Inflammatory macrophage treated with lipopolysaccharide for 4 hours (primary cell): Measurements from ENCODE around the gene HAUS1.
"Not testable (repeated sequence)": the region's sequence is repeated elsewhere in the genome, so short reads cannot be mapped to it uniquely, and the experiment has no call there.

Experiments
- DNase-seq: peaks from one replicate; pipeline ENCODE4 v3.0.0-alpha.2; 2020

Gene HAUS1

GRCh38 chr18:46095532-46095931 lies 8.7 kb upstream of the HAUS1 start:
- no peak for DNase-seq

DNA sequence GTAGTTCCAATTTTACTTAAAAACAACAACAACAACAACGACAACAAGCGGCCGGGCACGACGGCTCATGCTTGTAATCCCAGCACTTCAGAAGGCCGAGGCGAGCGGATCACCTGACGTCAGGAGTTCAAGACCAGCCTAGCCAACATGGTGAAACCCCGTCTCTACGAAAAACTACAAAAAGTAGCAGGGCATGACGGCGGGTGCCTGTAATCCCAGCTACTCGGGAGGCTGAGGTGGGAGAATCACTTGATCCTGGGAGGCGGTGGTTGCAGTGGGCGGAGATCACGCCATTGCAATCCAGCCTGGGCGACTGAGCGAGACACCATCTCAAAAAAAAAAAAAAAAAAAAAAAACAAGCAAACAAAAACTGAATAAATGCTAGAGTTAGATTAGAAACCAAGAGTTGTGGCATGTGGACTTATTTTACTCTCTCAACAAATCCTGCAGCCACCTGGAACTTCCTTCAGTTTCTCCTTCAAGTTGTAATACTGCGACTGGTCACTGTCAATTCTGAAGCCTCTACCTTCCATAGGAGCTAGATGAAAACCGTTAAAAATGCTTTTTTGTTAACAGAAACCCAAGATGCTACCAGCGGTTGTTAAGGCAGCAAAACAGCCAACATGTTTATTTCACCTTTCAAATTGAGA lies 7.4 kb upstream of the HAUS1 start:
- peak; percentile 3 for DNase-seq

- DNase-seq: no peak
Measured at GRCh38 chr18:46097431-46097800, 6.8 kb upstream of the HAUS1 start.

DNA sequence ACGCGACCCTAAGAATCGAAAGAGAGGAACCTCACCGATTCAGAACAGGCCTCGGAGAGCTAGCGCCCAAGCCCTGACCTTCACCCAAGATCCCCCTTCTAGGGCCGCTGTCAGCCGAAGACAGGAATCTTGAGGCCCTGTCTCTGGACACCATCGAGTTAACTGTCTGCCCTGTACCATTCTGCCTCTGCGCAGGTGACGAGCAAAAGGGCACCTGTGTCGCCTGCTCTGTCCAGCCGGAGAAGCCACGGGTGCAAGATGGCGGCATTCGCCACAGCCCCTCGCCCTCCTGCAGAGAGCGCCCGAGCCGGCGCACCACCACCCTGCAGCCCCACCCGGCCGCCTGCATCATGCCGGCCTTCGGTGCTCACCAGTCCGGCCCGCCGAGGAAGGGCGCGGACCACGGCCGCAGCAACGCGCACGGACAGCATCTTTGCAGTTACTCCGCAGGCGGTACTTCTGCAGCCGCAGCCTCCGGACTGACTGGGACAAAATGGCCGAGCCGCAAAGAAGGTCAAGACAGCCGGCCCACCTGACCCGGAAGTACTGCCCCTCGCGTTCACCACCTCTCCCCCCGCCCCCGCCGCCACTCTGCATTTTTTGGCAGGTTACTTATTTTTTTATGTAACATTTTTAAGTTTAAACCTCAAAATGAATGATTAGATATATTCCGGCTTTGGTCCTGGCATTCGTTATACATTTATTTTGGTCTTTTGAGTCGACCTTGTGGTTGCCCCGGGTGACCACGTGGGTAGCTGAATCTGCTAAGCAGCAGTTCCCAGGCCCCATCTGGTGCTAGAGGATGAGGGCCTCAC lies 6.2 kb upstream of the HAUS1 start, which contains the start of gene ATP5F1A:
Gene ATP5F1A (minus strand): TSS at position 496 of the 815 bp plus-strand sequence. CDS start 65 bp downstream, at position 431.
- DNase-seq: peak; percentile 85

DNA sequence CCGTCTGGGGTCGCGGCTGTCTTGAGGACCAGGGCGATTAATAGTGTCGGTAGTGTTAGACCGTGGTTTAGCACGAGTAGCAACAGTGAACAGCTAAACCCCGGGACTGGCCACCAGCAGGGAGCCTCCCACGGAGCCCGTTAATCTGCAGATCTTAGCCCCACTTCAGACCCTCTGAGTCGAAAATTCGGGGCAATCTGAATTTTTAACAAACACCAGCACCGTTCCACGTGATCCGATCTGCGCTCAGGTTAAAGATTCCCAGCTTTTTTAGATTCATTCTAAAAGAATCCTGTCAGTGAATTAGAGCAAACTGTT lies 5.6 kb upstream of the HAUS1 start:
- DNase-seq: no peak

DNA sequence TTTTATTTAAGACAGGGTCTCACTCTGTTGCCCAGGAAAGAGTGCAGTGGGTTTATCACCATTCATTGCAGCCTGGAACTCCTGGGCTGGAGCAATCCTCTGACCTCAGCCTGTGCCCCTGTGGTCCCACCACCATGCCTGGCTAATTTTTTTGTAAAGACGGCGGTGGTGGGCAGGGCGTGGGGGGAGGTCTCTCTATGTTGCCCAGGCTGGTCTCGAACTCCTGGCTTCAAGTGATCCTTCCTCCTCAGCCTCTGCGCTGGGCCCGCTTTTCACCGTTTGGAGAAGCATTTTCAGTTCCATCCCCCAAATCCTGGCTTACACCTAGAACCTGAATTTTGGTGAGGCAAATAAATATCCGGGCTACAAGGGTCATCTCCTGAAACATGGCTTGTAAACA lies 4.7 kb upstream of the HAUS1 start:
- no peak for DNase-seq

DNA sequence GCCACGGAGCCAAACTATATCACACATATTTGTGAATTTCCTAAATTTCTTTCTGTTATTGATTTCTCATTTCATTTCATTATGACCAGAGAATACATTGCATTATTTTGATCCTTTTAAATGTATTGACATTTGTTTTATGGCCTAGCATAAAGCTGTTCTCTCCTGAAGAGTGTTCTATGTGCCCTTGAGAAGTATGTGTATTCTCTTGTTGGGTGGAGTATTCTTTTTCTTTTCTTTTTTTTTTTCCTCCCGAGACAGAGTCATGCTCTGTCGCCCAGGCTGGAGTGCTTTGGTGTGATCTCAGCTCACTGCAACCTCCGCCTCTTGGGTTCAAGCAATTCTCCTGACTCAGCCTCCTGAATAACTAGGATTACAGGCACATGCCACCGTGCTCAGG lies 5.2 kb downstream of the HAUS1 start:
- DNase-seq: no peak

GRCh38 chr18:46110406-46110805 lies 6.2 kb downstream of the HAUS1 start:
- DNase-seq: no peak

DNA sequence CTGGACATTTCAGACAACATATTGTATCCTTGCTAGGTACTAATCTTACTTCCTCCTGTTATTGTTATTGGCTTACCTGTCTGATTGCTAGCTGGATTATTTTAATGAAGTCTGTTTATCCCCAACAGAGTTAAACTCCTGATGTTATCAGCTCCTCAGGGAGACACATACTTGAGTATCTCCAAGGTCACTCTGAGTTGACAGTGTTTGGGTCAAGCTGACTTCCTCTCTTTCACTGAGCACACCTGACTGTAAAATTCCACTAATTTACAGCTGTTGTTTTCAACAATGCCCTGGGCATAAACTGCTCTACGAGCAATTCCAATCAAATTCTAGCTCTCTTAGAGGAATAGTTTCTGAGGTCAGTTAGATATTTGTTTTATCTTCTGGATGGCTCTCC lies 9.6 kb downstream of the HAUS1 start:
- no peak for DNase-seq

GRCh38 chr18:46126625-46127024 lies 22.4 kb downstream of the HAUS1 start:
- DNase-seq: not testable (repeated sequence)

GRCh38 chr18:46130061-46130460 lies 25.9 kb downstream of the HAUS1 start:
- DNase-seq: no peak

DNA sequence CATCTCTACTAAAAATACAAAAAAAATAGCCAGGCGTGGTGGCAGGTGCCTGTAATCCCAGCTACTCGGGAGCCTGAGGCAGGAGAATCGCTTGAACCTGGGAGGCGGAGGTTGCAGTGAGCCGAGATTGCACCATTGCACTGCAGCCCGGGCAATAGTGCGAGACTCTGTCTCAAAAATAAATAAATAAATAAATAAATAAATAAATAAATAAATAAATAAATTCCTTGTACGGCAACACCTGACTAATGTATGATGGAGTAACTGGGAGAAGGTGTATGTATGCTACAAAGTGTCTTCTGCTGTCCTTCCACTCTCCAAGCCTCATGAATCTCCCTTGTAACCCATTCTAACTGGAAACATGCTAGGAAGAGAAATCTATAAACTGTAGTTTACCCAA lies 26.4 kb downstream of the HAUS1 start:
- not testable (repeated sequence) for DNase-seq

DNA sequence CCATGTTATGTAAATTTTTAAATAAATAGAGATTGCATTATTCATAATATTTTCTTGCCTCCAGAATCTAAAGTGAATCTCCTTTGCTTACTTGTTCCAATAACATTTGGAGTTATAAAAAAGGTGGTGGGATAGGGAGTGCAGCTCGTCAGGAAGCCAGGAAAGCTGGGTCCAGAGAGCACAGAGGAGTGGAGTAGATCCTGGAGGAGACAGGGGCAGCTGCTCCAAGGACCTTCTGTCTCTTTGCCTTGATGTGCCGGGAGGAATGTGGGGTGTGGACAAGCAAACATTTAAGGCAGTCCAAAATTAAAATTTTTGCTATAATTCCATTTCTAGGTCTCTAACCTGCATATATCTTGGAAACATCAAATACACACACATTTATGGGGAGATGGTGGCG lies 29.3 kb downstream of the HAUS1 start:
- DNase-seq: no peak

DNA sequence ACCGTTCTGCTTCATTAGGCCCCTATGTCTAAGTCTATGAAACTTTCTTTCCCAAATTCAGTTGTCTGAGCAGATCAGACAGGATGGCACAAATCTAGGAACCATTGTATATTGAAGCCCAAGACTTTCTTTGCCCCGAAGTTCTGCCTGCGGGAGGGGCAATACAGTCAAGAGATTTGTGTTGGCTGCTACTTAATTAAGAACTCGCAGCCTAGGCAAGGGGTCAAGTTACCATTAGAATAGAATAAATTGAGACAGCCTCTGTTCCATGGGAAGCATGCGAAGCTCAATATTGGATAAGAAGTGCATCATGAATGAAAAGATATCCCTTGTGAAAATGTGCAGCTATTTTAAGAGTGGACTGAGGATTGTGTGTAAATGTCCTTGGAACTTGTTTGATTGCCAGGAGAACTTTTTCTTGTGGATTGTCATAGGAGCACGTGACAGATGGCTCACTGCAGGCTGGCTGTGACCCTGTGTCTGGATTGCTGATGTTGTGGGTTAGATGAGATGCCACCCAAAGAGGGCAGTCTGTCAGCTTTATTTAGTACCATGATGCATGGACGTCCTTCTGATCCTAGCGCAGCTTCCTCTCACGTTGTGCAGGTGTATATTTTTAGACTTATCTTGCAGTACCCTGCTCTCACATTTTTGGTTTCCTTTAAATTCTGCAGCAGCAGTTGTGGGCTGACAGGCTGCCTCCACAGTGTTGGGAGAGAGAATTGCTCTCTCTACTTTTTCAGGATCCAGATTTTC lies 30.9 kb downstream of the HAUS1 start:
- DNase-seq: no peak

GRCh38 chr18:46140173-46140572 lies 36.0 kb downstream of the HAUS1 start:
- no peak for DNase-seq

DNA sequence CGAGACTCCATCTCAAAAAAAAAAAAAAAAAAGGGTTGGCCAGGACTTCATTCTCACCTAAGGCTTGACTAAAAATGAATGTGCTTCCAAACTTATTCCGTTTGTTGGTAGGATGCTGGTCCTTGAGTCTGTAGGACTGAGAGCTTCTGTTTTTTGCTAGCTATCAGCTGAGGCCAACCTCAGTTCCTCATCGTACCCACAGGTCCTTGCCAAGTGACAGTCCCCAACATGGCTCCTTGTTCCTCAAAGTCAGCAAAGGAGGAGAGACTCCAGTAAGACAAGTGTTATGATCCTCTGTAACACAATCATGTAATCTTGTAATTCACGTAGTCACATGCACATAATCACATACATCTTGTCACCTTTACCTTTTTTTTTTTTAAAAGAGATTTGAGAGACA lies 37.0 kb downstream of the HAUS1 start:
- DNase-seq: peak; percentile 7

GRCh38 chr18:46148810-46149209 lies 44.6 kb downstream of the HAUS1 start:
- DNase-seq: peak; percentile 57

DNA sequence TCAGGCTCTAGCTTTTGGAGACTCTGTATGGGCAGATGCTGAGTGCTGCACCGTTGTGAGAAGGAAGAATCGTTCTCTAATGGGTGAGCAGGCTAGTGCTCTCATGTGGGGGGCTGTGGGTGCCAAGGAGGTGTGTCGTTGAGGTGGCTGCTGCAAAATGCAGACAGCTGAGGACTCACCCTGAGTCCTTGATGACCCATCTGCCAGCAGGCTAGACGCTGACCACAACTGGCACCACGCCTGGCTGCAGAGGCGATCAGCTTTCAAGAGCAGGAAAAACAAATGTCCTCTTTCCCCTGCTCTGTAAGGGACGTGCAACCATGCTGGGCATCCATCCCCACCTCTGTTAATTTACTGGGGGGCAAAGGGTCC lies 48.2 kb downstream of the HAUS1 start:
- no peak for DNase-seq

DNA sequence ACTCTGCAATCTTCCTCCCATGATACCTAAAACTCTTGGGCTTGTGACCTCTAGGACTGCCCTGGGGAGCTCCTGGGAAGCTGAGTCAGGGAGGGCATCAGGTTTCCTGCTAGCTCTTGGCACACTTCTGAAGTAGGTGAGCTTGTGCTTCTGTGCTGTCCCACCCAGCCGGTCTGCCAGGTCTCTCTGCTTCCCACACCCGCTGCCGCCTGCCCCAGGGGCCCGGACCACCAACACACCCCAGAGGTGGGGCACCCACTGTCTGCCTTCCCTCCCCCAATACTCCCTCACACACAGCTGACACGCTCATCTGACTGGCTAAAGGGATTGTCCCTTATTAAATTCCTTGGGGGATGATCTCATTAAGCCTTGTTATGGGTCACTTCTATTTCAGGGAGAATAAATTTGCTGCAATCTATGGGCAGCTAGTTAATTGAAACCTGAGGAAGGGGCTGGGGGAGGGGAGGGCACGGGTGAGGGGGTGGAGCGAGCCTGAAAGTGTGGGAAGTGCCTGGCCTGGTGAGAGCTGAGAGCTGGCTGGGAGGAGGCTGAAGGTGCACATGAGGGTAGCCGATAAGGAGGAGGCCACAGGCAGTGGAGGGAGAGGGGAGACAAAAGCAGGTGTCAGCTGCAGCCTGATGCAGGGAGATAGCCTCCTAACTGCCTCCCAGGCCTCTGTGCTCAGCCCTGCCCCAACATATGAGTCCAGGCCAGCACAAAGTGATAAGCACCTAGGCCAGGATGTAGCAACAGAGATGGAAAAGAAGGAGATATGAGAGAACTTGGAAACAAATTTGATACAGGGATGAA lies 48.8 kb downstream of the HAUS1 start:
- DNase-seq: no peak

DNA sequence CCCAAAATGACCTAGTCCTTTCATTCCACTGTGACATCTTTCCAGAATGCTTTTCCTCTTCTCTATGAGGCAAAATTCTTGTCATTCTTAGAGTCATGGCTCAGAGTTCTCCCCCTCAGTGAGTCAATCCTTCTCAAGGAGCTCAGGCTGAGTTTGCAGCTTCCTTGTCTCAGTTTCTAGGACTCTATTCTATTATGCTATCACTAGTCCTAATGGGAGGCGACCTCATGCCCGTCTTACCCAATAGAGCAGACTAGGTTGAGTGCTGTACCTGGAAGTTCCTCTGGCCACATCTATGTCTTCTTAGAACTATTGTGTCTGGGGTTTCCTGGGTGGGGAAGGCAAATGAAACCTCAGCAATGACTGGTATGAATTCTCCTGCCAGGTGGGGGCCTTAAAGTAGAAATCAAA lies 51.5 kb downstream of the HAUS1 start:
- no peak for DNase-seq

DNA sequence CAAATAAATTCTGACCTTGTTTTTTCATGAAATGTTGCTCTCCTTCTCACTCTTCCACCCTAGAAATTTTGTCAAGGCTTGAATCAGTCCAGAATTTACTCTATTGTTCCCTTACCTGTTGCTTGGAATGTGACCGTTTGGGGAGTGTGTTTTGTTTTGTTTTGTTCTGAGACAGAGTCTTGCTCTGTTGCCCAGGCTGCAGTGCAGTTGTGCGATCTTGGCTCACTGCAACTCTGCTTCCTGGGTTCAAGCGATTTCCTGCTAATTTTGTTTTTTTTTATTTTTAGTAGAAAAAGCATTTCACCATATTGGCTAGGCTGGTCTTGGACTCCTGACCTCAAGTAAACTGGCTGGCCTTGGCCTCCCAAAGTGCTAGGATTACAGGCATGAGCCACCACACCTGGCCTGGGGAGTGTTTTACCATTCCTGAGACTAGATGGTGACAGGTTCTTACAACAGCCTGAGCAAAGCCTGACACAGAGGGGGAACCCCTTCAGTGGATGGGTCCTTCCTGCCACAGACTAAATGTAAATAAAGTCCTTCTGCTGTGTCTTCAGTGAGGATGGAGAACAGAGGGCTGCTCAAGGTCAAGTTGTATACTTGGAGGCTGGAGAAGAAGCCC lies 52.0 kb downstream of the HAUS1 start:
- DNase-seq: no peak

- DNase-seq: no peak
Measured at GRCh38 chr18:46156843-46157242, 52.7 kb downstream of the HAUS1 start.

- no peak for DNase-seq
Measured at GRCh38 chr18:46158499-46158898, 54.3 kb downstream of the HAUS1 start.
